ENCODE data around the gene RYR1.

The RYR1 gene

GRCh38 chr19:38445362-38445761, 11.9 kb downstream of the RYR1 start:
- Mint-ChIP-seq H3K36me3 (ENCODE audit: low read depth) (peaks cover 25% of the 10 kb centered on the region), H3K9me3 (no peaks in the 10 kb centered on the region), H3K27ac (no peak overlapping the region), H3K4me3 (no peak overlapping the region), H3K27me3 (peaks cover 25% of the 10 kb centered on the region), H3K4me1 (ENCODE audit: low read depth) (peaks cover 7% of the 10 kb centered on the region)
- intact Hi-C loops (cut with micrococcal nuclease), result no loop called here

- Mint-ChIP-seq H3K27ac (no peak overlapping the region), H3K36me3 (ENCODE audit: low read depth) (peaks cover 38% of the 10 kb centered on the region), H3K4me3 (no peak overlapping the region), H3K4me1 (ENCODE audit: low read depth) (no peaks in the 10 kb centered on the region), H3K9me3 (no peaks in the 10 kb centered on the region), H3K27me3 (peaks cover 25% of the 10 kb centered on the region)
- intact Hi-C loops (cut with micrococcal nuclease), result no loop called here
These were observed 14.7 kb downstream of the RYR1 start for GRCh38 chr19:38448225-38448624.

- peaks cover 21% of the 10 kb centered on the region for H3K27me3 Mint-ChIP-seq
- no peak overlapping the region for H3K27ac Mint-ChIP-seq
- intact Hi-C loops (cut with micrococcal nuclease), result no loop called here
- H3K4me1 Mint-ChIP-seq (ENCODE audit: low read depth), result peaks cover 5% of the 10 kb centered on the region
- no peak overlapping the region for H3K4me3 Mint-ChIP-seq
- peaks cover 27% of the 10 kb centered on the region for H3K36me3 Mint-ChIP-seq (ENCODE audit: low read depth)
- no peaks in the 10 kb centered on the region for H3K9me3 Mint-ChIP-seq
These were observed 16.0 kb downstream of the RYR1 start for GRCh38 chr19:38449518-38449917.

GRCh38 chr19:38451036-38451435, 17.5 kb downstream of the RYR1 start:
- H3K27ac Mint-ChIP-seq, result no peak overlapping the region
- H3K9me3 Mint-ChIP-seq, result no peaks in the 10 kb centered on the region
- peaks cover 5% of the 10 kb centered on the region for H3K4me1 Mint-ChIP-seq (ENCODE audit: low read depth)
- H3K36me3 Mint-ChIP-seq (ENCODE audit: low read depth), result peaks cover 16% of the 10 kb centered on the region
- intact Hi-C loops (cut with micrococcal nuclease), result no loop called here
- H3K27me3 Mint-ChIP-seq, result peaks cover 15% of the 10 kb centered on the region
- H3K4me3 Mint-ChIP-seq, result no peak overlapping the region

GRCh38 chr19:38451629-38452028, 18.1 kb downstream of the RYR1 start:
- Mint-ChIP-seq H3K27ac (no peak overlapping the region), H3K4me3 (no peak overlapping the region), H3K27me3 (peaks cover 15% of the 10 kb centered on the region), H3K36me3 (ENCODE audit: low read depth) (peaks cover 12% of the 10 kb centered on the region), H3K4me1 (ENCODE audit: low read depth) (peaks cover 5% of the 10 kb centered on the region), H3K9me3 (no peaks in the 10 kb centered on the region)
- intact Hi-C loops (cut with micrococcal nuclease), result no loop called here

GRCh38 chr19:38452430-38453366, 19.2 kb downstream of the RYR1 start:
- H3K36me3 Mint-ChIP-seq (ENCODE audit: low read depth), result peaks cover 18% of the 10 kb centered on the region
- peaks cover 22% of the 10 kb centered on the region for H3K27me3 Mint-ChIP-seq
- H3K4me1 Mint-ChIP-seq (ENCODE audit: low read depth), result peaks cover 10% of the 10 kb centered on the region
- H3K27ac Mint-ChIP-seq, result no peak overlapping the region
- H3K4me3 Mint-ChIP-seq, result no peak overlapping the region
- H3K9me3 Mint-ChIP-seq, result no peaks in the 10 kb centered on the region
- intact Hi-C loops (cut with micrococcal nuclease), result no loop called here

- peaks cover 25% of the 10 kb centered on the region for H3K27me3 Mint-ChIP-seq
- peaks cover 10% of the 10 kb centered on the region for H3K4me1 Mint-ChIP-seq (ENCODE audit: low read depth)
- peaks cover 22% of the 10 kb centered on the region for H3K36me3 Mint-ChIP-seq (ENCODE audit: low read depth)
- H3K4me3 Mint-ChIP-seq, result no peak overlapping the region
- H3K9me3 Mint-ChIP-seq, result no peaks in the 10 kb centered on the region
- intact Hi-C loops (cut with micrococcal nuclease), result no loop called here
- no peak overlapping the region for H3K27ac Mint-ChIP-seq
These were observed 20.1 kb downstream of the RYR1 start for GRCh38 chr19:38453596-38453995.

- H3K4me1 Mint-ChIP-seq (ENCODE audit: low read depth), result peaks cover 10% of the 10 kb centered on the region
- peaks cover 33% of the 10 kb centered on the region for H3K36me3 Mint-ChIP-seq (ENCODE audit: low read depth)
- intact Hi-C loops (cut with micrococcal nuclease), result no loop called here
- H3K9me3 Mint-ChIP-seq, result no peaks in the 10 kb centered on the region
- no peak overlapping the region for H3K27ac Mint-ChIP-seq
- peaks cover 19% of the 10 kb centered on the region for H3K27me3 Mint-ChIP-seq
- no peak overlapping the region for H3K4me3 Mint-ChIP-seq
These were observed 21.5 kb downstream of the RYR1 start for GRCh38 chr19:38455031-38455430.

- Mint-ChIP-seq H3K4me1 (ENCODE audit: low read depth) (peaks cover 10% of the 10 kb centered on the region), H3K36me3 (ENCODE audit: low read depth) (peaks cover 26% of the 10 kb centered on the region), H3K9me3 (no peaks in the 10 kb centered on the region), H3K27ac (no peak overlapping the region), H3K4me3 (no peak overlapping the region), H3K27me3 (peaks cover 12% of the 10 kb centered on the region)
- intact Hi-C loops (cut with micrococcal nuclease), result no loop called here
These were observed 23.7 kb downstream of the RYR1 start for GRCh38 chr19:38457202-38457601.

GRCh38 chr19:38457690-38458405, 24.4 kb downstream of the RYR1 start:
- no peaks in the 10 kb centered on the region for H3K9me3 Mint-ChIP-seq
- H3K4me1 Mint-ChIP-seq (ENCODE audit: low read depth), result peaks cover 10% of the 10 kb centered on the region
- H3K27me3 Mint-ChIP-seq, result peaks cover 12% of the 10 kb centered on the region
- no peak overlapping the region for H3K4me3 Mint-ChIP-seq
- intact Hi-C loops (cut with micrococcal nuclease), result no loop called here
- peaks cover 21% of the 10 kb centered on the region for H3K36me3 Mint-ChIP-seq (ENCODE audit: low read depth)
- no peak overlapping the region for H3K27ac Mint-ChIP-seq

GRCh38 chr19:38458991-38459390, 25.5 kb downstream of the RYR1 start:
- H3K36me3 Mint-ChIP-seq (ENCODE audit: low read depth), result peaks cover 21% of the 10 kb centered on the region
- intact Hi-C loops (cut with micrococcal nuclease), result no loop called here
- peaks cover 14% of the 10 kb centered on the region for H3K27me3 Mint-ChIP-seq
- no peak overlapping the region for H3K27ac Mint-ChIP-seq
- H3K4me1 Mint-ChIP-seq (ENCODE audit: low read depth), result peaks cover 5% of the 10 kb centered on the region
- H3K4me3 Mint-ChIP-seq, result no peak overlapping the region
- H3K9me3 Mint-ChIP-seq, result no peaks in the 10 kb centered on the region

GRCh38 chr19:38463365-38463764, 29.9 kb downstream of the RYR1 start:
- intact Hi-C loops (cut with micrococcal nuclease), result no loop called here
- Mint-ChIP-seq H3K9me3 (no peaks in the 10 kb centered on the region), H3K4me3 (no peak overlapping the region), H3K27ac (no peak overlapping the region), H3K36me3 (ENCODE audit: low read depth) (peaks cover 11% of the 10 kb centered on the region), H3K4me1 (ENCODE audit: low read depth) (no peaks in the 10 kb centered on the region), H3K27me3 (peaks cover 10% of the 10 kb centered on the region)

- Mint-ChIP-seq H3K9me3 (no peaks in the 10 kb centered on the region), H3K4me3 (no peak overlapping the region), H3K27ac (no peak overlapping the region), H3K36me3 (ENCODE audit: low read depth) (peaks cover 3% of the 10 kb centered on the region), H3K27me3 (peaks cover 10% of the 10 kb centered on the region), H3K4me1 (ENCODE audit: low read depth) (no peaks in the 10 kb centered on the region)
- intact Hi-C loops (cut with micrococcal nuclease), result no loop called here
These were observed 31.1 kb downstream of the RYR1 start for GRCh38 chr19:38464421-38465082.

GRCh38 chr19:38466050-38466449, 32.6 kb downstream of the RYR1 start:
- intact Hi-C loops (cut with micrococcal nuclease), result no loop called here
- Mint-ChIP-seq H3K4me3 (no peak overlapping the region), H3K27me3 (peaks cover 11% of the 10 kb centered on the region), H3K36me3 (ENCODE audit: low read depth) (no peaks in the 10 kb centered on the region), H3K9me3 (no peaks in the 10 kb centered on the region), H3K27ac (no peak overlapping the region), H3K4me1 (ENCODE audit: low read depth) (no peaks in the 10 kb centered on the region)

Data from dendritic cell treated with granulocyte-macrophage colony-stimulating factor and Interleukin-4, amounts not matched to agents 40 ng/mL and 50 ng/mL, for 4 days (primary cell).